ENCODE data around the gene WWC1.

Gene WWC1

GRCh38 chr5:168365581-168366081, 74.2 kb downstream of the WWC1 start:
- DNase-seq: peak; percentile 82

DNA sequence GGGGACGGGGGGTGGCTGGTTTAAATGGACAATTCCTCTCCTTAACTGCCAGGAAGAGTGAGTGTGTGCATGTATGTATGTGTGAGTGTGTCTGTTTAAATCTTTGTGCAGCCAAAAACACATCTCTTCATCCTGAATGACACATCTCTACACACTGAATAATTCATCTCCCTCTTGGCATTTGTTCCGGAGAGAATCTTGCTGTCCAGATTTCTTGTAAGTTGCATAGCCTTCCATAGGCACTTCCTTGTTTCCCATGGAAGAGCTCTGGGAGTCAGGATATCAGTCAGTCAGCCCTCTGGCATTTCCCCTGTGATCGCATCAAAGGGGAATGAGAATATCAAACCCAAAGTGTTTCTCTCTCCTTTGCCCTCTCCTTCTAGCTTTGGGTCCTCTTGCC, 74.7 kb downstream of the WWC1 start:
- DNase-seq: peak; percentile 99

DNA sequence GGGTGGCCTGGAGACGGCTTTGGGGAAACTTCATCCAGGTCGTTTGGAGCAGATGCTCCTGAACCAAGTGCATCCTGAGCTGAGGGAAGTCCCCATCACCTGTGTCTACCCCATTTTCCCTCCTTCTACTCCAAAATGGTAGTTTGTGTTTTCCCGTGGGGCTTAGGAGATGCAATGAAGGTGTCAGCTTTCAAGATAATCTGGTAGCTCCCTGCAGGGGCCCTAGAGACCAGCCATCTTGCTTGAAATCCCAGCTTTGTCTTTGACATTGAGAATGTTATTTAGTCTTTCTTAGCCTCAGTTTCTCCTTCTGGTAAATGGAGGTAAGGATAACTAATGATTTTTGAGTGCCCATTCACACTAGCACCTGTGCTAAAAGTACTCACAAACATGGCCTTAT, 77.4 kb downstream of the WWC1 start:
- no peak for DNase-seq

DNA sequence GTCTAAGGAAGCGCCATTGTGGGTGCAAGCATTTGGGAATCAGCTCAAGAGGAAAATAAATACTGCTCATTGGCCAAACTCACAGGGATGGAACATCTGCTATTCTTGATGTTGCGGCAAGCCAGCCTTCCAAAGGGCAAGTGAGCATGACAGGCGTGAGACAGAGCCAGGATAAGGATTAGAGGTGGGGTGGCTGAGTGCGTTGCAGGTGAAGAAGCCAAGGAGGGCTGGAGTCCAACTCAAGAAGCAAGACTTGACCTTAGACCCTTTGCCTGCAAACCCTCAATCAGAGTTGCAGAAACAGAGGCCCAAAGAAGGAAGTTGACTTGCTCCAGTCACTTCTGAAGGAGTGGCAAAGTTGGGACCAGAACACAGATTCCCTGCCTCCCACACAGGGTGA, 79.4 kb downstream of the WWC1 start:
- no peak for DNase-seq

DNA sequence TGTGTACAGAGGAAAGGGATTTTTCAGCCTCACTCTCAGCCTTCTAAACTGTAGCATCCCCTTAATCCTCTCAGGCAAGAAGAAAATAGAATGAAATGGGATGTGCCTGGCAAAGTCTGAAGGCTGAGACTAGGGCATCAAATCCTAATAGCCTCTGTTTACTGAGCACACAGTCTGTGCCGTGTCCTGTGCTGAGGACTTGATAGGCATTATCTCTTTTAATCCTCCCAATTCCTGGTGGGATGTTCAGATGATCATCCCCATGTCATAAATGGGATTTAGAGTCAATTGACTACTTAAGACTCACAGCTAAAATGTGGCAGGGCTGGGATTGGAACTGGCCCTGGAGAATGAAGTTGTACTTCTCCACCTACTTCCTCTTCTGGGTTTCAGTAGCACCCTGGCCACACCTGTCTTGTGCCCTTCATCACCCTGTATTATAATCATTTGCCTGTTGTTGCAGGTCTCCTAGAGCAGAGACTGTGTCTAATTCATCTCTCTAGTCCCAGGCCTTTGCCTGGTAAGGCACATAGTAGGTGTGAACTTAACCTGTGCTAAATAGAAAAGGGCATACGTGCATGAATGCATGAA, 81.0 kb downstream of the WWC1 start:
- no peak for DNase-seq

- no peak for DNase-seq
These were observed 83.1 kb downstream of the WWC1 start for GRCh38 chr5:168374532-168374931.

GRCh38 chr5:168375214-168375613, 83.8 kb downstream of the WWC1 start:
- no peak for DNase-seq

DNA sequence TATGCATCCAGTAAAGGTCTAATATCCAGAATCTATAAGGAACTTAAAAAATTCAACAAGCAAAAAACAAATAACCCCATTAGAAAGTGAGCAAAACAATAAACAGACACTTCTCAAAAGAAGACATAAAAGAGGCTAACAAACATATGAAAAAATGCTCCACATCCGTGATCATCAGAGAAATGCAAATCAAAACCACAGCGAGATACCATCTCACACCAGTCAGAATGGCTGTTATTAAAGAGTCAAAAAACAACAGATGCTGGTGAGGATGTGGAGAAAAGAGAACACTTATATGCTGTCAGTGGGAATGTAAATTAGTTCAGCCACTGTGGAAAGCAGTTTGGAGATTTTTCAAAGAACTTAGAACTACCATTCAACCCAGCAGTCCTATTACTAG, 86.1 kb downstream of the WWC1 start:
- no peak for DNase-seq

- DNase-seq: no peak
These were observed 87.3 kb downstream of the WWC1 start for GRCh38 chr5:168378741-168379140.

DNA sequence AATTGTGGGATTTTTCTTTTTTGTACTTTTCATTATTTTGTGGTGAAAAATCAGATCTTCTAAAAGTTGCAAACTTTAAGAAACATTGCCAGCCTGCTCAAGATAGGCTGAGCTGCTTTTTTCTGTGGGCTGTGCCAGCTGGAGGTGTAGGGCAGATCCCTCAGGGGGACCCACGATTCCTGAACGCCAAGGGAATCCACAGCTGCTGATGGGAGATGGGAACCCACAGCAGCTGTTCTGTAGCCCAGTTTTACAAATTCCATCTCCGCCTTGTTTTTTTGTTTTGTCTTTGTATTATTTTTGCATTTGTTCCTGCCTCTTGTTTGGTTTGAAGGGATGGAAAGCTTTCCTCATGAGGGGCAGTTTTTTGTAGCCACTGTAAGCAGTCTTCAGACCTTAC, 91.0 kb downstream of the WWC1 start:
- no peak for DNase-seq

DNA sequence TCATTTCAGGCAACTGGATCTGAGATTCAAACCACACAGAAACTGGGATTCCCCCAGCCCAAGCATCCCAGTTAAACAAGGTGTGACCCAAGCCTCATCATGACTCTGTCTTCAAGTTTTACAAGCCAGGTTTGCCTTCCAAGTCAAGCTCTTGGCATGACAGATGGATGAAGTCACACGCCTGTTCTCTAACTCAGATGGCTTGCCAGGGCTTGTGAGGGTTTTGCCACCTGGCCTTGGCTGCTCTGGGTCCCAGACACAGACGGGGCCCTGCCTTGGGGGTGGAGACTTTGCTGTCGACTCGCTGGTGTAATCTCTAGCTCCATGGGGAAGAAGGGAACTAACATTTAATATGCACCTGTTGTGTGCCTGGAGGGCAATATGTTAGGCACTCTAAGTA, 99.0 kb downstream of the WWC1 start:
- DNase-seq: no peak

DNA sequence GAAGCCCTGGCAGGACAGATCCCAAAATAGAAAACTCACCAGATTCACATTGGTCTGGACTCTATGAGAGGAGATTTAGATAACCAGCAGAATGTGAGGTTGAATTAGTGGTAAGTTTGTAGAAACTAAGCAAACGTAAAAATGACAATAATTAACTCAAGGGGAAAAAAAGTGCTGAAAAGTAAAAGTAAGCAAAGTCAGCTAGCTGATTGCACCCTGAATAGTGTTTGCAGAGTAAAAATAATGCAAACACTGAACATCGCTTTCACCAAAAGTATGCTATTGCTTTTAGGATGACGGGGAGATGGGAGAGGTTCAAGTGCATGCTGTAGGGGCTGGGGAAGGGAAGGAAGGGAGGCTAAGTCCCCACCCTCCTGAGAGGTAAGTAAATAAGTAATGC, 102.3 kb downstream of the WWC1 start:
- DNase-seq: no peak

DNA sequence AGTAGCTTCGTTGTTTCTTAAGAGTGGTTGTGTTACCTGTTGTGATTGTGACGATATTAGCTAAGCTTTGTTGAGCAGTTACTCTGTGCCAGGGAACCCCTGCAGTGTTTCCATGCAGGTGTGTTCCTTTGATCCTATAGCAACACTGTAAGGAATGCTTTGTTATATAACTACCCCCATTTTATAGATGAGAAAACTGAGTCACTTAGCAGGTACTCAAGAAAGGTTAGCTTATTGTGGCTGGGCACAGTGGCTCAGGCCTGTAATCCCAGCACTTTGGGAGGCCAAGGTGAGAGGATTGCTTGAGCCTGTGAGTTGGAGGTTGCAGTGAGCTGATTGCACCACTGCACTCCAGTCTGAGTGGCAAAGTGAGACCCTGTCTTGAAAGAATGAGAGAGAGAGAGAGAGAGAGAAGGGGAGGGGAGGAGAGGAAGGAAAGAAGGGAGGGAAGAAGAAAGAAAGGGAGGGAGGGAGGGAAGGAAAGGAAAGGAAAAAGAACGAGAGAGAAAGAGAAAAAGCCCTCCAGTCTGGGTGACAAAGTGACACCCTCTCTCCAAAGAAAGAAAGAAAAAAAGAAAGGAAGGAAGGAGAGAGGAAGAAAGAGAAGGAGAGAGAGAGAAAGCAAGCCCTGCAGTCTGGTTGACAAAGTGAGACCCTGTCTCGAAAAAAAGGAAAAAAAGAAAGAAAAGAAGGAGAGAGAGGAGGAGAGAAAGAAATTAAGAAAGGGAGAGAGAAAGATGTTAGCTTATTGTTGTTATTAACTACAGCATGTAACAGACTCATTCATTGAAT, 109.2 kb downstream of the WWC1 start:
- DNase-seq: no peak

DNA sequence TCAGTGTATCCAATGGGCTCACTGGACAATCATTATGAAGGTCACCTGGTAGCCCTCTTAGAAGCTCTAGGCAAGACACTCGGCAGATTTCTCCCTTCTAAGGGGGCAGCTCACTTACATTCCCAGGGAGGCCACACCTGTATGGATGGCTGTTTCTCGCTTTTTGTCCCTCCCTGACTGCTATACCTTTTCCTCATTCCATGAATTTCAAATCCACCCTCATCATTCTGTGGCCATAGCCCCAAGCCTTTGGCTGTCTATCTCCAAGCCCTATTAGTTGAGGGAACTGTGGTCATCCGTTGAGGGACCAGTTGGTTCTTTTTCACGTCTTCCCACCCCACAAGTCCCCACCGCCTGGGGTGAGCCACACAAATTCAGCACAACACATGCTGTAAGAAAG, 109.8 kb downstream of the WWC1 start:
- DNase-seq: no peak

DNA sequence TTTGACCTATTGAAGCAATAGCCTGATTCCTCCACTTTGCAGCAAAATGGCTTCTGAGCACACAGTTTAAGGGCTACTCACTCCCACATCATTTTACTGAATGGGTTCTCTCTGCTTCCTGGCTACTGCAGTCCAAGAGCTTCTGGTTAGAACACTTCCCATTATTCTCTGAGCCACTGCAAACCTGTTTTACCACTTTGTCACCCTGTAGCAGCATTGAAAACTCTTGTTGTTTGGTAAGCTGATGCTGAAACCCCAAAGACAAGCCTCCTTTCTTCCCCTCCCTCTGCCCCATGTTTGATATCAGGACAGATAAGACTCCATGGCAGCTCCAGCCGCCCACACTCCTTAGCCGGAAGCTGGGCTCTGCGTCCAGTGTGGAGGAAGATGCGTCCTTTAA, 110.4 kb downstream of the WWC1 start:
- DNase-seq: no peak

- peak; percentile 93 for DNase-seq
These were observed 112.9 kb downstream of the WWC1 start for GRCh38 chr5:168404365-168404764.

GRCh38 chr5:168407211-168407610, 115.8 kb downstream of the WWC1 start:
- DNase-seq: peak; percentile 47

DNA sequence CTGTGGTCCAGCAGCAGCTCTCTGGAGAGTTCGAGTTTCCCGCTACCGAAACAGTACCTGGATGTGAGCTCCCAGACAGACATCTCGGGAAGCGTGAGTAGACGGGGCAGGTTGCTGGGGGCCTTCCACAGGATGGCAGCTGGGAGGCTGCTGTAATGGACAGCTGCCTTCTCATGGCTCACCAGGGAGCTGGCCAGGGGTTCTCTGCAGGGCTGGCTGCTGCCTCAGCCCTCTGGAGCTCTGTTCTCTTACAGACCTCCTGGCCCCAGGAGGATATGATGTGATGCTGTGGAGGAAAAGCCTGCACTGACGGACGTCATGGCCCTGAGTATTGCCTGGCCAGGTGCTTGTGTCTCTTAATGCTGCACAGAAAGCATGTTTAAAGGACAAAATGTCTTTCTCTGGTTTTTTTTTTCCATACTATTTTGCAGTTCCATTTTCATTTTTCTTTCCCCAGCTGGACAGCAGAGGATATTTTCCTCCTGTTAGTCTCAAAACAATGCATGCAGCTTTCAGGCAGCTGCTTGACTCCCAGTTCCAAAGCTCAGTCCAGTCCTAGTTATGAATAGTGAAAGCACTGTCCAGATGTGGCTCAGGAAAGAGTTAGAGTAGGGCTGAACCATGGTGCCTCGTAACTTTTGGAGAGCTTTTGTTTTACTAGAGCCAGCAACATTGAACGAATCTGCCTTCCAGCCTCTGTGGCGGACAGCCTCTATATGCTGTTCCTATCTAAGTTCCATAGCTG, 117.3 kb downstream of the WWC1 start:
- DNase-seq: peak; percentile 29

- DNase-seq: peak; percentile 81
These were observed 118.4 kb downstream of the WWC1 start for GRCh38 chr5:168409591-168410458.

- DNase-seq: no peak
These were observed 120.4 kb downstream of the WWC1 start for GRCh38 chr5:168411871-168412270.

- no peak for DNase-seq
These were observed 121.6 kb downstream of the WWC1 start for GRCh38 chr5:168413062-168413461.

- no peak for DNase-seq
These were observed 122.2 kb downstream of the WWC1 start for GRCh38 chr5:168413596-168413995.

- no peak for DNase-seq
These were observed 124.0 kb downstream of the WWC1 start for GRCh38 chr5:168415401-168415800.

Data from fibroblast of skin of abdomen (primary cell).